Osteoblast (primary cell): ENCODE data around the gene SCFD1. TPM values are rescaled to one million over a fixed set of nuclear protein-coding genes. Genes with fewer than 3 reads are reported as not detected.

Experiments
- DNase-seq: peaks from one replicate; pipeline ENCODE4 v3.0.0; 2011; ENCODE audit warnings: low spot score, mixed read lengths; ENCODE audit not compliant: insufficient read length; ENCODE audit errors: missing footprints
- H2AFZ ChIP-seq: 2 replicates; pipeline ENCODE4 v1.6.0; 2011; ENCODE audit warnings: mild to moderate bottlenecking, low read length
- H3K27ac ChIP-seq: 2 replicates; pipeline ENCODE4 v1.5.1; 2011; ENCODE audit warnings: mild to moderate bottlenecking, low read depth, low read length, moderate library complexity
- H3K27me3 ChIP-seq: 2 replicates; pipeline ENCODE4 v1.6.0; 2012; ENCODE audit warnings: mild to moderate bottlenecking, control low read depth, inconsistent platforms, low read length, moderate library complexity; ENCODE audit not compliant: insufficient read depth
- H3K36me3 ChIP-seq: 2 replicates; pipeline ENCODE4 v1.5.1; 2011; ENCODE audit warnings: mild to moderate bottlenecking, low read length, control low read depth, moderate library complexity; ENCODE audit not compliant: insufficient read depth
- H3K4me1 ChIP-seq: 2 replicates; pipeline ENCODE4 v1.5.1; 2011; ENCODE audit warnings: mild to moderate bottlenecking, low read length, control low read depth, moderate library complexity; ENCODE audit not compliant: insufficient read depth
- H3K4me2 ChIP-seq: 2 replicates; pipeline ENCODE4 v1.6.0; 2011; ENCODE audit warnings: mild to moderate bottlenecking, low read length; ENCODE audit not compliant: insufficient read depth
- H3K4me3 ChIP-seq: fragments of 200-600 bp; sonication (generic); 3 replicates; pipeline ENCODE4 v1.5.1; 2012; ENCODE audit warnings: mild to moderate bottlenecking, low read length, inconsistent platforms; ENCODE audit not compliant: insufficient read depth
- H3K79me2 ChIP-seq: 2 replicates; pipeline ENCODE4 v1.6.0; 2012; ENCODE audit warnings: mild to moderate bottlenecking, low read length, control low read depth, inconsistent platforms; ENCODE audit not compliant: insufficient read depth
- H3K9me3 ChIP-seq: 2 replicates; pipeline ENCODE4 v1.5.1; 2011; ENCODE audit warnings: low read depth, low read length, control low read depth
- H4K20me1 ChIP-seq: 2 replicates; pipeline ENCODE4 v1.6.0; 2012; ENCODE audit warnings: mild to moderate bottlenecking, low read length, control low read depth; ENCODE audit not compliant: insufficient read depth
- CTCF ChIP-seq: IDR thresholded peaks from 2 replicates; pipeline ENCODE4 v1.5.1; 2011; ENCODE audit warnings: mild to moderate bottlenecking, low read depth, low read length, moderate library complexity; ENCODE audit errors: extremely low read depth
- total RNA-seq: library from RNA; depleted of rRNA; stranded (reverse); fragments of >200 nt; gene quantifications from 2 replicates; pipeline ENCODE4 v1.2.3, GENCODE V29; 2012

SCFD1 gene
- total RNA-seq, 1 donor, result 136 TPM

GRCh38 chr14:30710876-30711275 is 88.8 kb downstream of the SCFD1 start:
- Histone ChIP-seq H3K4me1 (peaks cover 10% of the 10 kb centered on the region), H4K20me1 (no peaks in the 10 kb centered on the region), H3K27ac (peak overlapping the region; percentile 1), H3K36me3 (peaks cover 37% of the 10 kb centered on the region), H3K9me3 (no peaks in the 10 kb centered on the region), H3K4me3 (no peak overlapping the region), H3K79me2 (no peaks in the 10 kb centered on the region), H3K4me2 (no peak overlapping the region), H2AFZ (no peak overlapping the region), H3K27me3 (no peaks in the 10 kb centered on the region)
- no peak for DNase-seq
- TF ChIP-seq CTCF, result no peak

- H4K20me1 ChIP-seq, result no peaks in the 10 kb centered on the region
- no peaks in the 10 kb centered on the region for H3K9me3 ChIP-seq
- H3K4me1 ChIP-seq, result no peaks in the 10 kb centered on the region
- no peaks in the 10 kb centered on the region for H3K79me2 ChIP-seq
- no peak for TF ChIP-seq CTCF
- no peak for DNase-seq
- no peak overlapping the region for H3K4me2 ChIP-seq
- no peaks in the 10 kb centered on the region for H3K27me3 ChIP-seq
- no peak overlapping the region for H2AFZ ChIP-seq
- no peak overlapping the region for H3K27ac ChIP-seq
- H3K36me3 ChIP-seq, result peaks cover 41% of the 10 kb centered on the region
- H3K4me3 ChIP-seq, result no peak overlapping the region
Observed at GRCh38 chr14:30719137-30719536, 97.0 kb downstream of the SCFD1 start.

GRCh38 chr14:30725763-30726162 is 103.6 kb downstream of the SCFD1 start:
- Histone ChIP-seq H3K27ac (no peak overlapping the region), H2AFZ (no peak overlapping the region), H3K79me2 (peaks cover 9% of the 10 kb centered on the region), H3K4me3 (no peak overlapping the region), H3K4me2 (no peak overlapping the region), H3K4me1 (no peaks in the 10 kb centered on the region), H3K9me3 (no peaks in the 10 kb centered on the region), H3K27me3 (no peaks in the 10 kb centered on the region), H3K36me3 (peaks cover 37% of the 10 kb centered on the region), H4K20me1 (peaks cover 9% of the 10 kb centered on the region)
- no peak for TF ChIP-seq CTCF
- DNase-seq, result no peak

- Histone ChIP-seq H3K4me3 (no peak overlapping the region), H4K20me1 (peaks cover 13% of the 10 kb centered on the region), H3K4me1 (no peaks in the 10 kb centered on the region), H3K36me3 (peaks cover 31% of the 10 kb centered on the region), H3K4me2 (no peak overlapping the region), H3K9me3 (no peaks in the 10 kb centered on the region), H3K27ac (no peak overlapping the region), H3K79me2 (peaks cover 9% of the 10 kb centered on the region), H3K27me3 (no peaks in the 10 kb centered on the region), H2AFZ (no peak overlapping the region)
- TF ChIP-seq CTCF, result no peak
- DNase-seq, result no peak
Observed at GRCh38 chr14:30728471-30728870, 106.4 kb downstream of the SCFD1 start.
